GM21717 (cell line): ENCODE data around the gene ABCA12.
"Not testable (repeated sequence)": the region's sequence is repeated elsewhere in the genome, so short reads cannot be mapped to it uniquely, and the experiment has no call there.

ENCODE experiments used
- ATAC-seq: cut with Tn5 transposase; IDR thresholded peaks from one replicate; pipeline ENCODE4 v1.9.1; 2021; ENCODE audit warnings: mild to moderate bottlenecking, moderate library complexity; ENCODE audit not compliant: unreplicated experiment

Gene ABCA12, protein sequence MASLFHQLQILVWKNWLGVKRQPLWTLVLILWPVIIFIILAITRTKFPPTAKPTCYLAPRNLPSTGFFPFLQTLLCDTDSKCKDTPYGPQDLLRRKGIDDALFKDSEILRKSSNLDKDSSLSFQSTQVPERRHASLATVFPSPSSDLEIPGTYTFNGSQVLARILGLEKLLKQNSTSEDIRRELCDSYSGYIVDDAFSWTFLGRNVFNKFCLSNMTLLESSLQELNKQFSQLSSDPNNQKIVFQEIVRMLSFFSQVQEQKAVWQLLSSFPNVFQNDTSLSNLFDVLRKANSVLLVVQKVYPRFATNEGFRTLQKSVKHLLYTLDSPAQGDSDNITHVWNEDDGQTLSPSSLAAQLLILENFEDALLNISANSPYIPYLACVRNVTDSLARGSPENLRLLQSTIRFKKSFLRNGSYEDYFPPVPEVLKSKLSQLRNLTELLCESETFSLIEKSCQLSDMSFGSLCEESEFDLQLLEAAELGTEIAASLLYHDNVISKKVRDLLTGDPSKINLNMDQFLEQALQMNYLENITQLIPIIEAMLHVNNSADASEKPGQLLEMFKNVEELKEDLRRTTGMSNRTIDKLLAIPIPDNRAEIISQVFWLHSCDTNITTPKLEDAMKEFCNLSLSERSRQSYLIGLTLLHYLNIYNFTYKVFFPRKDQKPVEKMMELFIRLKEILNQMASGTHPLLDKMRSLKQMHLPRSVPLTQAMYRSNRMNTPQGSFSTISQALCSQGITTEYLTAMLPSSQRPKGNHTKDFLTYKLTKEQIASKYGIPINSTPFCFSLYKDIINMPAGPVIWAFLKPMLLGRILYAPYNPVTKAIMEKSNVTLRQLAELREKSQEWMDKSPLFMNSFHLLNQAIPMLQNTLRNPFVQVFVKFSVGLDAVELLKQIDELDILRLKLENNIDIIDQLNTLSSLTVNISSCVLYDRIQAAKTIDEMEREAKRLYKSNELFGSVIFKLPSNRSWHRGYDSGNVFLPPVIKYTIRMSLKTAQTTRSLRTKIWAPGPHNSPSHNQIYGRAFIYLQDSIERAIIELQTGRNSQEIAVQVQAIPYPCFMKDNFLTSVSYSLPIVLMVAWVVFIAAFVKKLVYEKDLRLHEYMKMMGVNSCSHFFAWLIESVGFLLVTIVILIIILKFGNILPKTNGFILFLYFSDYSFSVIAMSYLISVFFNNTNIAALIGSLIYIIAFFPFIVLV (N-terminal part only)

DNA sequence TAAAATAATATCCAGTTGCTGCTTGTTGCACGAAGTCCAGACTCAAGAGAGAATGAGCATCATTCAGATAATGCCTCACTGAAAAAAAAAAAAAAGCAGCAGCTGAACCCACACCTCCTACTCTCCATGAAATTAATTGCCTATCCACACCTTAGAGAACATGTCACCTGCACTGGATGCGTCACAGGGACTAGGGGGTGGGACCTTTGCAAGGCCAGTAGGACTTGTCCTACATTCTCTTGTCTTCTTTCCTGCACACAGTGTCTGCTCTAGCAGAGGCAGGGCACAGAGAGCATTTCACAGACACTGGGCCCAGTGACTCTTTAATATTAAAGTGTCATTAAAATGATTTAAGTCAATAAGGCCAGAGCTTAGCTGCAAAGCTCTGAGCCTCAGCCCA, at the start of gene ABCA12:
ABCA12 (minus strand) TSS at position 148 of the 400 bp plus-strand sequence. CDS start 418 bp downstream, outside the sequence.
- ATAC-seq: no peak

DNA sequence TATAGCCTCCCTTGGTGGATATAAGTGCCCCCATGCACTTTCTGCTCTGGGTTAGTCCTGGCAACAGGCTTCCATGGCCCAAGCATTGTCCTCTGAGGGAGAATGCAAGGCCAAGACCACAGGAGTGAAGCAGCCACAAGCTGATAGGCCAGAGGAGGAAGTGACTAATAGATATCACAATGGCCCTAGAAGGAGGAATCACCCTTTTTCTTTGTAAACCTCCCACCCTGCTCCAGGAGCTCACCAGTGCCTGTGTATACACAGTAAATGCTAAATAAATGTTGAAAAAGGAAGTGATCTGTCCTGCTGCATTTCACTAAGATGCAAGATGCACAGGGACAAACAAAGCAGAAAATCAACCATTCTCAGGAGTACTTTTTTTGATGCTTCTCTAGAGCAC, 49.7 kb upstream of the ABCA12 start:
- no peak for ATAC-seq

DNA sequence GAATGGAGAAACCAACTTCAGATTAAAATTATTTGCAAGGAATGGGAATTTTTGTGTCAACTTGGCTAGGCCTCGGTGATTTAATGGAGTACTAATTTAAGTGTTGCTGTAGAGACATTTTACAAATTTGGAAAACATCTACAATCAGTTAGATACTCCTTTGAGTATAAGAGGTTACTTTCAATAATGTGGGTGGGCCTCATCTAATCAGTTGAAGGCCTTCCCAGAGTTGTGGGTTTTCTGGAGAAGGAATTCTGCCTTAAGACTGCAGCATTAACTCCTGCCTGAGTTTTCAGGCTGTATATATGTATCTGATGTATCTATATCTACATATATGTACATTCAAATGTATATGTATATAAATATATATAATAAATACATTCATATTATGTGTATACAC, 47.6 kb upstream of the ABCA12 start:
- ATAC-seq: no peak

DNA sequence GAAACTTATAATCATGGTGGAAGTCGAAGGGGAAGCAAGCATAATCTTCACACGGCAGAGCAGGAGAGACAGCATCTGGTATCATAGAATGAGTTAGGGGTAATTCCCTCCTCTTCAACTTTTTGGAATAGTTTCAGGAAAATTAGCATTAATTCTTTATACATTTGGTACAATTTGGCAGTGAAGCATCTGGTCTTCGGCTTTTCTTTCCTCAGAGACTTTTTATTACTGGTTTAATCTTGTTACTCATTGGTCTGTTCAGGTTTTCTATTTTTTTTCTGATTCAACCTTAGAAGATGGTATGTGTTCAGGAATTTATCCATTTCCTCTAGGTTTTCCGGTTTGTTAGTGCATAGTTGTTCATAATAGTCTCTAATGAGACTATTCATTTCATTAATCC, 39.7 kb upstream of the ABCA12 start:
- ATAC-seq: no peak

DNA sequence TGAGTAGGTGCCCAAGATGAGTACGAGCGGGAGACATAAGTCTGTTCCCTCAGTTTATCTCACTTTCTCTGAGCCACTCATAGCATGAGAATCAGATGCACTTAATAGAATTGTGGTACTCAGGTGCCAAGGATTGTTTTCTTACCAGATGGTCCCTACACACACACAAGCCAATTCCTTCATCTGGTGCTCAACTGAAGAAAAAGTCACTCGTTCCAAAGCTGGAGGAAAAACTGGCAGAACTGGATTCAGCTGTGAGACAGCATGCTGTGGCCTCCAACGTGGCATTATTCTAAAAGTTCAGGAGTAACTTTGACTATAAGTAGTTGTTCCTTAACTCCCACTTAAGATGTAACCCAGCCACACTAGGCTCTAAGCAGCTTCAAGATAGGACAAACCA, 33.4 kb upstream of the ABCA12 start:
- no peak for ATAC-seq

DNA sequence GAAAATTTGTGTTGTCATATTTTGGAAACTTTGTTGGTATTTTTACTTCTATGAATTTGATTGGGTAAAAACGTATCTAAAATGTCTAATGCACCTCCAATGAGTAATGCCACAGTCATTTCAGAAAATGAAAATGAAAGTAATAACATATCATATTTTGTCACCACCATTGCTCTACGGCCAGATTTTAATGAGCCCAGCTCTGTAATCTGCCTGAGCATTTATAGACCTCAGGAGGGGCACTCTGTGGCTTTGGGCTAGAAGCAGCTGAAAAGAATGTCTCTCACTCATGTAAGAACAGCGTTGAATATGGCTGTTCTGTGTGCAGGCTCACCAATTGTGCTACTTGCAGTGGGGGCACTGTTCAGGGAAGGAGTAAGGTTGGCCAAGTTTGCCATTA, 32.7 kb upstream of the ABCA12 start:
- peak; percentile 89 for ATAC-seq

DNA sequence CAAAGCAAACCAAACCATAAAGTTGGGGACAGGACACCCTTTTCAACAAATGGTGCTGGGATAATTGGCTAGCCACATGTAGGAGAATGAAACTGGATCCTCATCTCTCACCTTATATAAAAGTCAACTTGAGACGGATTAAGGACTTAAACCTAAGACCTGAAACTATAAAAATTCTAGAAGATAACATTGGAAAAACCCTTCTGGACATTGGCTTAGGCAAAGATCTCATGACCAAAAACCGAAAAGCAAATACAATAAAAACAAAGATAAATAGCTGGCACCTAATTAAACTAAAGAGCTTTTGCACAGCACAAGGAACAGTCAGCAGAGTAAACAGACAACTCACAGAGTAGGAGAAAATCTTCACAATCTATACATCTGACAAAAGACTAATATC, 28.1 kb upstream of the ABCA12 start:
- not testable (repeated sequence) for ATAC-seq

DNA sequence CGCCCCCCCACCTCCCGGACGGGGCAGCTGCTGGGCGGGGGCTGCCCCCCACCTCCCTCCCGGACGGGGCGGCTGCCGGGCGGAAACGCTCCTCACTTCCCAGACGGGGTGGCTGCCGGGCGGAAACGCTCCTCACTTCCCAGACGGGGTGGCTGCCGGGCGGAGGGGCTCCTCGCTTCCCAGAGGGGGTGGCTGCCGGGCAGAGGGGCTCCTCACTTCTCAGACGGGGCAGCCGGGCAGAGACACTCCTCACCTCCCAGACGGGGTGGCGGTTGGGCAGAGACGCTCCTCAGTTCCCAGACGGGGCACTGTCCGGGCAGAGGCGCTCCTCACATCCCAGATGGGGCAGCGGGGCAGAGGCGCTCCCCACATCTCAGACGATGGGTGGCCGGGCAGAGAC, 24.9 kb upstream of the ABCA12 start:
- ATAC-seq: not testable (repeated sequence)

DNA sequence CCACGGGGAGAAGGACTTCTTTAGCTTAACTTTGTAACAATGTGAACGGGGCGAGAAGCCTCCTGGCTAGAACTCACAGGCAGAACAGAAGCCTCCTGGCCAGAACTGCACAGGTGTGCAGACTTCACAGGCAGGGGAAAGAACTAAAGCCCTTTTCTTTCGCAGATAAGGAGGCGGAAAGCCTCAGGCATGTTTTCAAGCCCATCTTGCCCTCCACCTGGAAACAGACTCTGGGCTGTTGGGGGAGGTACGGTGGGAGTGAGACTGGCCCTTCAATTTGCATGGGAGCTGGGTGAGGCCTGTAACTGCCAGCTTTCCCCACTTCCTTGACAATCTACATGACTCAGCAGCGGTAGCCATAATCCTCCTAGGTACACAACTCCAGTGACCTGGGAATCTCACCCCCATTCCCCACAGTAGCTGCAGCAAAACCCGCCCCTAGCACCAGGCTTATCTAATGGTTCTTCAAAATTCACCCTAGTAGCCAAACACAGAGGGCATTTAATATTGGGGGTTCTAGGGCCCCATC, 22.9 kb upstream of the ABCA12 start:
- ATAC-seq: no peak

DNA sequence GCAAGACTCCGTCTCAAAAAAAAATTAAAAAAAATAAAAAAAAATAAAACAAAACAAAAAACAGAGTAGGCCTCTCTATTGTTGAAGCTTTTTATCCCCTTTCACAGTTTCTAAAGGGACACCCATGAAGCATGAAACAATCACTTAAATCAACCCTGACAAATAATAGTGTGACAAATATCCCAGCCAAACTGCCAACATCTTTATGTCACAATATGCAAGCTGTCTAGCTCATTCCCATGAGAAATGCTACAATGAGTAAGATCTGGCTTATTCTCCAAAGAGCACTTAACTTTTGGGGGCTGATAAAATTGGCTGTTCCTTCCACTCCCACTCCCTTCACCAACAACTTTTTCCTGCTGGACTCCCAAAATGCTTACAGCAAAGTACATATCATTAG, 21.7 kb upstream of the ABCA12 start:
- ATAC-seq: no peak

DNA sequence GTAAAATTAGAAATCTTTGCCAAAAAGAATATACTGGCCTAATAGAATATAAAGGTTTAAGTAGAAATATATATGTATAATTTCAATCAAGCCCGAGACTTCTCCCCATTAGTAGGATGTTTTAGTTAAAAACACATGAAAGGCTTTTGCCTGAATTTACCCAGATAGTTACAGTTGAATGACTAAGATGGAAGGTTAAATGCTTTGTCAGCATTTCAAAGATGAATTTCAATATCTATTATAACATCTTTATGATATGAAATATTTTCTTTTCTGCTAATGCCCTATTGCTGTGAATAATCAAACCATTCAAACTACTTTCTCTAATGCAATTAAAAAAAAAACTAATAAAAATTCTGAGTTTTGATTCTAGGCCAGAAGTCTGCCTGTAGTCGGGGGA, 18.0 kb upstream of the ABCA12 start:
- ATAC-seq: no peak

DNA sequence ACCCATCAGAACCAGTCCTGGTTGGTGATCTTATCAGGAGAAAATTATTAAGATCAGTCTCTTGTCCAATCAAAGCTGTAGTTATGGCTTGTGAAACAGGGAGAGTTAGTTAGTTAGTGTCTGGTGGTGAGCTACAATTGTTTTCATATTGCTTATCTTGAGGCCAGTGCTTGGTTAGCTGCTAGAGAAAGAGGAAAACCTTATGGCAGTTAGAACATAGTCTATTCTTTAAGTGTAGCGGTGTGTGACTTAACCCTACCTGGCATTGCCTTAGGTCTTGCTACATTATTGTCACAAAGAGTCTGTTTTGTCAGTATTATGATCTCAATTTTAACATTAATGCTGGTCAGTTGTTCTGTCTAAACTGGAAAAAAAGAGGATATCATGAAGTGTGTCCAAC, 11.5 kb upstream of the ABCA12 start:
- ATAC-seq: no peak

DNA sequence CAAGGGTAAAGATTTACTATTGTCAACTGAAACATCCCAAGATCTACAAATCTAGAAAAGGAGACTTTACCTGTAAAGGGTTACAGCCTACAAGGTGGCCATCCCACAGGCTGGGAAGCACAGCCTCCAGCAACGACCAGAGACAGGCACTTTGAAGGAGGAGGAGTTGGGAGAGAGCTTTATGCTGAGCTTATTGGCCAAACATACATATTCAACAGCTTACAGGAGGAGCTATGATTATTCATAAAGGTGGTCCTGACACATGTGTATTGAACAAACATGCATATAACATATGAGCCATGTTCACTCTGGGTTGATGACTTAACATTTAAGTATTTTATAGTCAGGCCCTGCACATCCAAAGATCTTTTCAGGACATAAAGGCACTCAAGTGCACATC, 11.1 kb upstream of the ABCA12 start:
- no peak for ATAC-seq

DNA sequence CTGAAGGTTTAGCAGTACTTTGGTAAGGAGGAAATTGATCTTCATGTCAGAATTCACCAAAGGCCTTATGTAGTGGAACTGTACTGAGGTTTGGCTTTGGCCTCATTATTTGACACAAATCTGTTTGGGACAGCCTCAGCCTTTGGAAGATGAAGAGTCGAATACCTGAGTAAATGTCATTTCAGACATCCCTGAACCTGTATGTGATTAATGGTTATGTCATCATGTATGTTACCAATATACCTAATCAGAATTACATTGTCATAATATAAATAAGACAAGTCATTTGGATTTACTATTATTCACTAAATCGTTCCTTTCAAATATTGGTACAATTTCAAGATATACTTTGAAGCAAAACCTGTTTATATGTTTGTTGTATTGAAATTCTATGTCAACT, 10.6 kb upstream of the ABCA12 start:
- ATAC-seq: no peak

DNA sequence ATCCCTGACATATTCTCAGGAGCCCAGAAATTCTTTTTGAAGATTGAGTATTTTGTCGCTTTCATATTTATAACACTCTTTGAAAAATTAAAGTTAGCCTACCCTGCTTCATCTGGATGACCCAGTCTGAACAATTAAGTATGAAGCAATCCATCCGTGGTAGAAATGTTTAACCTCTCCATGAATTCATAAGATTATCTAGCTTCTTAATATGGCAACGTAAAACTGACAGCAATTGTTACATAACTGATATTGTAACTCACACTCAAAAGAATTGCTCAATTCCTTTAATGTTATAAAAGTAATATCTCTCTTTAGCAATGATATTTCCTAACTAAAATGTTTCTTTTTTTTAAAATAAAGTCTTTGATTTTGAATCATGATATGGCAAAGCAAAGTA, 7.2 kb upstream of the ABCA12 start:
- no peak for ATAC-seq

DNA sequence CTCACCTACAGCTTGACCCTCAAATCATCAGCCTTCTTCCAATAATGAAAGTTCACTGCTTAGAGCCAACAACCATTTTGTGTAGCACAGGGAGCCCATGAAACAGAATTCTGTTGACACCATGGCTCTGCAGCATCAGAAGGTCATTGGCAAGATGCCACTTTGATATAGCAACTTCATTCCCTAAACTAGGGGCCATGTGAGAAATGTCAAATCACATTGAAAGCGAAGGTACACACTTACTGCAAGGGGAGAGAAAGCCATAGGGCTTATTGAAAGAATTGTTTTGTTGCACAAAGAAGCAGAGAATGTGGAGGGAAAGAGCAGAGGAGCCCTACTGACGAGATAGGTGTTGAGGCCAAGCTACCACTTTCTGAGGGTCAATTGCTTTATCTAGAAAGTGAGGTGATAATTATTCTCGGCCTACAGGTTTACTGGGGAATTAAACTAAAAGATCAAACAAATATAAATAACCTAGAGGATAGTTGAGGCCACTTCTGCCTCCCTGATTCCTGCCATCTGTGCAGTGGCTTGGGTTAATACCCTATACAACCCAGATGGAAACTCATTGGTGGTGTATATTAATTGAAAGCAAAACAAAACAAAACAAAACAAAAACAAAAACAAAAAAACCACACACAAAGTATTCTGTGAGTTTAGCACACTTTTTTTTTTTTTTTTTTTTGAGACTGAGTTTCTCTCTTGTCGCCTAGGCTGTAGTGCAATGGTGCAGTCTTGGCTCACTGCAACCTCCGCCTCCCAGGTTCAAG, 5.9 kb upstream of the ABCA12 start:
- peak; percentile 52 for ATAC-seq

DNA sequence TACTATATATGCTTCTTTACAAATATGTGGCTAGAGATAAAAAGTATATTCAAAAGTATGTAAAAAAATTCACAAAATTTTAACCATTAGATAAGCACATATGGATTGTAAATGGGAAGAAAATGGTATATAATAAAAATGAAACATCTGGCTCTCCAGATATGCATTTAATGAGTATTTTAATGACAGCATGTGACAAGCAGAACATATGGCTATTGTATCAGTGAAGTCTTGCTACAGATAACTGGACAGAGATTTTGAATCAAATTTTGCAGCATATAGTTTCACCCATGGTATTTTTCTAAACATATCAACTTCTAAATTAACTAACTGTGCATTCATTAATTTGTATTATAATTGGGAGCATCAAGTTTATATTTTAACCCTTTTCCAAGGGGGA, 5.0 kb upstream of the ABCA12 start:
- no peak for ATAC-seq

DNA sequence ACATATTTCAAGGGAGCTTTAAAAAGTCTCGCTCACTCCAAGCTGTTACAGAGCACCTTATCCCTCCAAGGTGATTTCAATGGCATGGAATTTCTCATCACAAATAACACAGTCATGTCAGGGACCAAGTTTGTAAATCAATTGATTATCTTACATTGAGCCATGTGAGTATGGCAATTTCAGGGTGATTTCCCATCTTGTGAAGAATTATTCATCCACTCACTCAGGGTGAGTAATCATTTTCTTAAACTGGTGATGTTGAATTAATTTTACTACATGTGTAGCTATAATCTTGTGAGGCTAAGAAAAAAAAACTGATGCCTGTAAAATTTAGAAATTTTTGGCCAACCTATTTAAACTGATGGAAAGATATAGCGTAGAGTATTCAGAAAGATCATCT, 3.3 kb upstream of the ABCA12 start:
- ATAC-seq: no peak

DNA sequence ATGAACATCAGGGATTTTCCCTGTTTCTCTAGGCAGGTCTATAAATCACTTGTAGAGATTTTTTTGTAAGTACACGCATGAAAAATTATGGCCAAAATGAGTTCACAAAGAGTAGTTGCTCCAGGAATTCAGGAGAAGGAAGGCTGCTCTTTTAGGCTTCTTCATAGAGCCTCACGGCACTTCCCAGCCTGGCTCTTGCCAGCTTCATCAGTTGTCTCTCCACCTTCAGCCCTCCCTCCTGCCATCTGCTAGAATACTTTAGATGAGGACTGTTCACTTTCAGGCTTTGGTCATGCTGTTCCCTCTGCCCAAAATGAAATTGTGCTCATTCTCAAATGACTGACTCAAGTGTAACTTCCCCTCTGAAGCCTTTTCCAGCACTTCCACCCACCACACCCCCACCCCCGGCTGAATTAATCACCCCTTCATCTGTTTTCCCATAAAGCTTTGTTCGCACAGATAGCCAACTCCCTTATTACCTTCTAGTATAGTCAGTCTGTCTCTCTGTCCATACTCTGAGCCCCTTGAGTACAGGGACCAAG, 1.8 kb upstream of the ABCA12 start:
- no peak for ATAC-seq

DNA sequence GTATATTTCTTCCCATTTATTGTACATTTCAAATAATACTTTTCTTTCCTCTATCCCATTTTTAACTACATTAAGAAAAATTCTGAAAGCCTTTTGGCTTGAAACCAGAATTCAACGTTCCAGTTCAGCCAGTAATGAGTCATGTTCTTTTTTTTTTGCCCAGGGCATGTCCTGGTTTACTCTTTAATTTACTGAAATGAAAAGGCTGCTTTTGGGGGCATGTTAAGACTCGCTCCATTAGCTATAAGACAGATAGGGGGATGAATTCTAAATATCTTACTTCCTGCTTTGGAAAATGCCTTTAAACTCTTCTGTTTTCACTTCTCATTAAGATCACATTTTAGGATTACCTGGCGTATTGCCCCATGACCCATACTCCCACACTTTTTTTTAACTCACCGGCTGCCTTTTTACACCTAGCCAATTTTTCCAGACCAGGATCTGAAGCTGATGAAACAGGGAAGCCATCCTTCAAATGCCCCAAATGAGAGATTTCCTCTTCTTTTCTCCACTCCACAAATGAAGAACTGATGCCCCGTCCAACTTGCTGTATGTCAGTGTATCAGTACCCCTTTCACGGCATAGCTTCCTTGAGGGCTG, 585 bp downstream of the ABCA12 start:
- ATAC-seq: peak; percentile 31
